Cardiac septum (tissue), 1 donor: ENCODE measurements around the gene ELL. TPM values are rescaled to one million over a fixed set of nuclear protein-coding genes. Genes with fewer than 3 reads are reported as not detected.

Experiments used
- DNase-seq: peaks from one replicate; pipeline ENCODE4 v3.0.0-alpha.2; 2020; ENCODE audit warnings: low spot score
- intact Hi-C: fragments of 100-400 bp; cut with DNase I; formaldehyde crosslinking; loops from one replicate; pipeline ENCODE4 v1.14.0; 2022
- total RNA-seq: library from RNA; stranded (reverse); fragmentation: NEBNext Ultra II Directional; extraction: Animal tissue kit (Norgen Biotek cat#: 25700); gene quantifications from one replicate; pipeline ENCODE4 v1.2.1, GENCODE V29; 2021
- donor health status: DM: no; HTN: no; CAD: no.

Gene ELL
- total RNA-seq, 1 donor from 2014 or later: 9.9 TPM

DNA sequence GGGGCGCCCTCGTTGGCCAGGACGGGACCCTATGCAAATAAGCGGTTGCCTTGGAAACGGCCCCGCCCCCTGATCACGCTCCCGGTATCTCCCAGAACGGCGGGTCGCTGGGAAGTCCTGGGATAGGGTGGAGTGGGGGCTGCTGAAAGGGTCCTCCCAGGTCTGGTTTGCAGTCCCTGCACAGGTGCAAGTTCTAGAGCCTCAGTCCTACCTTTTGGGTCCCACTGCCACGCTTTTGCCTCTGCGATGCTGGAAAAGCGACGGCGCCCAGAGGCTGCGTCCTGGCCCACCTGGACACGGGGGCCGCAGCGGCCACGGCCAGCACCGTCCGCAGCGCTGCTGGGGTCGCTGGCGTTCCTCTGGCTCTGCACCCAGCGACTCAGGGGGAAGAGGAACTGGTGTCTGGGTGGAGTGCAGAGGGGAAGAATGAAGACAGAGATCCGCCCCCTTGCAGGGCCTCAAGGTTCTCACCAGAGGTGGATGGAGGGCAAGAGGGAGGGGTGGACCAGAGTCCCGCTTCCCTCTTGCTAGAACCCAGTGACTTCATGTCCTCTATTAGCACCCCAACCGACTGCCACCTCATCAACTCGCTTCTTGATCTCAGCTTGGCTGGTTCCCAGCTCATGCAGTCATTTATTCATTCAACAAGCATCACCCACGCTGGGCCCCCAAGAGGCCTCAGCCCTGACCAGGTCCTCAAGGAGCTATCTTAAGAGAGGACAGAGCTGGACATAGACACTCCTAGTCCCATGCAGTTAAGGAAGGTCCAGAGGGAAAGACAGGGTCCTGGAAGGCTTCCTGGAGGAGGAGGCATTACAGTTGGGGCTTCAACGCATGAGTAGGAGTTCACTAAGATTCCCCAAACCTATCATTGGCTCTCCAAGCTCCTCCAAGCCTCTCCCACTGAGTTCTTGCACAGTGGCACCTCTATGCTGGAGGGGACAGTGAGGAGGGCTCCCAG, 124.3 kb downstream of the ELL start, which contains the start of gene LRRC25:
LRRC25 (minus strand) TSS at position 381 of the 961 bp plus-strand sequence. CDS start 659 bp downstream, outside the sequence.
- intact Hi-C loops: no loop called here
- DNase-seq: peak; percentile 90

DNA sequence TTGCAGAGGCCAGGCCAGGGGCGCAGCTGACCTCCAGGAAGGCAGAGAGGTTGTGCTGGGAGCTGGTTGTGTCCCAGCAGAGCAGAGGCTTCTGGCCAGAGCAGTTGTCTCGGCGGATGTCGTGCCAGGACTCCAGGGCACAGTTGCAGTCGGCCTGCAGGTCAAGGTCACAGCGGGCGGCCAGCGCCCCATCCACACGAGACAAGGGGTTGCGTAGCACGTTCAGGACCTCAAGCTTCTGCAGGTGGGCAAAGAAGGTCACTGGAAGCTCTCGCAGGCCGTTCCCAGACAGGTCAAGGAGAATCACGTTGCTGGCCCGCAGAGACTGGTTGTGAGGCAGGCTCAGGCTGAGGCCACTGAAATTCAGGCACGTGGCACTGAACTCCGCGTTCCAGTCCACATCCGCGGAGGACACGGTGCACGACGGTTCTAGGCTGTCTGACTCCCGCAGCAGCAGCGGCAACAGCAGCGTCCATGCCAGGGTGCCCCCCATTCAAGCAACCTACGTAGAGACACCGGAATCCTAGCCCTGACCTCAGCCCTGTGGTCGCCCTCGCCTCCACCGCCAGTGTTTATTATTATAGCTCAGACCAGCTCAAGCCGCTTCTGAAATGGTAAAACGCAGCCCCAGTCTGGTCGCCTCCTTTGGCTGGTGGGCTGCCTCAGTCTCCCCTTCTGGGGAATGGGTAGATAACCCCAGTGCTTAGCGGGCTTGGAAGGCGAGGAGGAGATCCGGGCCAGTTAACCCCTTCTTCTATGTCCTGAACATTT, 125.2 kb downstream of the ELL start:
- intact Hi-C loops: no loop called here
- DNase-seq: no peak

DNA sequence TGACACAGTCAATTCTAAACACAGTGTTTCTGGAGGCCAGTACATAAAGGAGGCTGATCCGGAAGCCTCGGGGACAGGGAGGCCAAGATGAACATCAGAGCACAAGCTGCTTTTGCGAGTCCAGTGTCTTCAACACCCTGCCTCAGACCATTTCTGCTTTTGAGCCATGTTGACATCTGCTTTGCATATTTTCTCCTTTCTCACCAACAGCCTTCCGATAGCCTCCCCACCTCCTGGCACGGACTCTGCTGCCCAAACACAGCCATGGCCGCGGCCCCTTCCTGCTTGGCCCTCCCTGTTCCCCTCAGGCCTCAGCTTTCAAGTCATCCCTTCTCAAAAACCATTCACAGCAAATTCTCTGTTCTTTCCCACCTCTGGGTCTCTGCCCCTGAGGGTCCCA, 128.0 kb downstream of the ELL start:
- peak; percentile 85 for DNase-seq
- intact Hi-C loops: loop anchor here (2.0 kb wide), 1 partner anchor 15 kb away; no protein-coding TSS in a partner anchor

DNA sequence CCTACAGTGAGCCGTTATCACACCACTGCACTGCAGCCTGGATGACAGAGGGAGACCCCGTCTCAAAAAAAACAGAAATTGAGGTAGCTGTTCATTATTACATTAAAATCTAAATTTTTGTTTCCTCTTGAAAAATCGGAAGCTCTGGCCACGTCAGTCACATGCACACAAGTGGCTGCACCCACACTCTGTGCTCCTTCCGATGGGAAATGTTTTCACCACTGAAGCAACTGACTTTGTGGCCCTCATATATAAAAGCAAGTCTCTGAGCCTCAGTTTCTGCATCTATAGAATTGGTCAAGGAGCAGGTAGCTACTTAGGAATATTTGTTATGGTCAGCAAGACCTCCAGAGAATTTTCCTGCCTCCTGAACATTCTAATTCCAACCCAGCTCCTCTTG, 128.9 kb downstream of the ELL start:
- DNase-seq: no peak
- intact Hi-C loops: loop anchor here (2.0 kb wide), 1 partner anchor 16 kb away; no protein-coding TSS in a partner anchor

Other genes with a start within 250 kb of the ELL start
- 1.1 TPM for gene IQCN, start 247.6 kb downstream of the ELL start, total RNA-seq
- 140 TPM for gene JUND, start 240.4 kb downstream of the ELL start, total RNA-seq
- 83.8 TPM for gene LSM4, start 199.0 kb downstream of the ELL start, total RNA-seq
- gene PGPEP1, start 181.5 kb downstream of the ELL start, total RNA-seq: 45.5 TPM
- 4.3 TPM for gene GDF15, start 135.9 kb downstream of the ELL start, total RNA-seq
- gene LRRC25, start 124.4 kb downstream of the ELL start, total RNA-seq: 2.5 TPM
- 47.4 TPM for gene SSBP4, start 102.7 kb downstream of the ELL start, total RNA-seq
- 32.9 TPM for gene ISYNA1, start 83.9 kb downstream of the ELL start, total RNA-seq
- gene FKBP8, start 21.5 kb upstream of the ELL start, total RNA-seq: 161 TPM
- 59.6 TPM for gene KXD1, start 35.8 kb upstream of the ELL start, total RNA-seq
- 573 TPM for gene UBA52, start 49.8 kb upstream of the ELL start, total RNA-seq
- gene REX1BD, start 66.7 kb upstream of the ELL start, total RNA-seq: 58.9 TPM
- gene CRLF1, start 84.7 kb upstream of the ELL start, total RNA-seq: 29.6 TPM
- gene TMEM59L, start 90.8 kb upstream of the ELL start, total RNA-seq: 3.0 TPM
- gene KLHL26, start 115.0 kb upstream of the ELL start, total RNA-seq: 5.4 TPM
- 8.8 TPM for gene CRTC1, start 161.6 kb upstream of the ELL start, total RNA-seq